K562 (cell line): Measurements from ENCODE around the gene APOLD1.
"Not testable (repeated sequence)": the region's sequence is repeated elsewhere in the genome, so short reads cannot be mapped to it uniquely, and the experiment has no call there.

Experiments used
- MAFG ChIP-seq: fragments of 450-650 bp; conservative IDR thresholded peaks from 2 replicates; pipeline ENCODE4 v1.6.1; 2016; ENCODE audit warnings: missing genetic modification characterization, missing compliant biosample characterization
- NCOA6 ChIP-seq: fragments of 450-650 bp; IDR thresholded peaks from 2 replicates; pipeline ENCODE4 v1.6.1; 2017; ENCODE audit warnings: mild to moderate bottlenecking
- ZBTB11 ChIP-seq, 3 experiments: fragments of 200-800 bp in 1 of 3; fragments of 250-450 bp in 1 of 3; fragments of 450-650 bp in 1 of 3; sonication (Bioruptor Pico) in 1 of 3; sonication (Bioruptor generic) in 1 of 3; formaldehyde crosslinking in 1 of 3; IDR thresholded peaks; 2 replicates each; pipeline versions ENCODE4 v1.6.1 to v1.8.0; 2016 to 2022; ENCODE audit warnings: mild to moderate bottlenecking in 2 of 3, missing genetic modification characterization in 2 of 3, missing compliant biosample characterization in 1 of 3, moderate library complexity in 1 of 3
- ZBTB33 ChIP-seq: sonication (generic); formaldehyde crosslinking; IDR thresholded peaks from 2 replicates; pipeline ENCODE4 v1.8.1; 2023; ENCODE audit warnings: mild to moderate bottlenecking, missing genetic modification reagents
- ZNF263 ChIP-seq: sonication (generic); formaldehyde crosslinking; IDR thresholded peaks from 2 replicates; pipeline ENCODE4 v1.8.0; 2022; ENCODE audit warnings: mild to moderate bottlenecking, missing genetic modification reagents, borderline replicate concordance

GRCh38 chr12:12807517-12807903 lies 22.1 kb downstream of the APOLD1 start:
- not testable (repeated sequence) for TF ChIP-seq ZBTB11 (CRISPR knock-in tag; IDR thresholded peaks at IDR 0.05); ZNF263; MAFG; NCOA6; ZBTB33
